ENCODE results near the gene ZFPL1. TPM values are rescaled to one million over a fixed set of nuclear protein-coding genes. Genes with fewer than 3 reads are reported as not detected.
A peak's percentile ranks its signal among the peaks of the same experiment; 100 is the strongest.

ZFPL1 gene
- total and polyA plus RNA-seq, 8 donors, result 24.9 to 36.4 (median 28.9) TPM

DNA sequence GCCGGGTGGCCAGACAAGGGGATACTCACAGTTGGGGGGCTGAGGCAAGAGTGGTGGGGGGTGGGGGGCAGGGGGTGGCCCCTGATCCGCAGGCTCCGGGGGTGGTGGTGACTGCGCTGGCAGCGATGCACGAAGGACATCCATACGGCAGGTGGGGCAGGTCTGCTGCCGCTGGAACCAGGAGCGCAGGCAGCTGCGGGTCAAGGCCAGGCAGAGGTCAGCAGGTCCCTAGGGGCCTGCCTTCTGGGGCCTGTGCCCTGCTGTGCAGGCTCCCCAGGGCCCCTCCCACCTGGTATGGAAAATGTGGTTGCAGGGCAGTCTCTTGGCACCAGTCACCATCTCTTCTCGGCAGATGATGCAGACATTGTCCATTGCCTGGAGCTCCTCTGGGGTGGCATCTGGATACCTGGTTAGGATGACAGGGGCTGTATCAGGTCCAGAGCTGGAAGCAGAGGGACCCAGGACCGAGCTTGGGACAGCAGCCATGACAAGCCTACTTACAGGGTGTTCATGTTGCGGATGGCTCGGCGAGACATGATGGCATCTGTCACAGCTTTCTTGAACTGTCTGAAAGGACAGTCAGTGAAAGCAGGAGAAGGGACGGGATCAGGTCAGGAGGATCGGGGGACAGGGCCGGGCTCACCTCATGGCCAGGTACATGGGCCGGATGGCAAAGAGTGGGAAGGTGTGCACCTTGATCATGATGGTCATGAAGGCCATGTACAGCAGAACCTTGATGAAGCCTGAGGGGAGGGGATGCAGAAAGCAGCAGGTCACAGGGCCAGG is 46.8 kb downstream of the ZFPL1 start:
- Histone ChIP-seq H3K27me3 (no peaks in the 10 kb centered on the region), H3K4me1 (peaks cover 12 to 28% of the 10 kb centered on the region in 2 donors), H3K9me3 (no peaks in the 10 kb centered on the region), H3K27ac (no peak overlapping the region), H3K4me3 (no peak overlapping the region), H3K36me3 (peaks cover 0 to 72% of the 10 kb centered on the region in 2 donors)
- ATAC-seq, result no peak
- TF ChIP-seq, protein P1, sequence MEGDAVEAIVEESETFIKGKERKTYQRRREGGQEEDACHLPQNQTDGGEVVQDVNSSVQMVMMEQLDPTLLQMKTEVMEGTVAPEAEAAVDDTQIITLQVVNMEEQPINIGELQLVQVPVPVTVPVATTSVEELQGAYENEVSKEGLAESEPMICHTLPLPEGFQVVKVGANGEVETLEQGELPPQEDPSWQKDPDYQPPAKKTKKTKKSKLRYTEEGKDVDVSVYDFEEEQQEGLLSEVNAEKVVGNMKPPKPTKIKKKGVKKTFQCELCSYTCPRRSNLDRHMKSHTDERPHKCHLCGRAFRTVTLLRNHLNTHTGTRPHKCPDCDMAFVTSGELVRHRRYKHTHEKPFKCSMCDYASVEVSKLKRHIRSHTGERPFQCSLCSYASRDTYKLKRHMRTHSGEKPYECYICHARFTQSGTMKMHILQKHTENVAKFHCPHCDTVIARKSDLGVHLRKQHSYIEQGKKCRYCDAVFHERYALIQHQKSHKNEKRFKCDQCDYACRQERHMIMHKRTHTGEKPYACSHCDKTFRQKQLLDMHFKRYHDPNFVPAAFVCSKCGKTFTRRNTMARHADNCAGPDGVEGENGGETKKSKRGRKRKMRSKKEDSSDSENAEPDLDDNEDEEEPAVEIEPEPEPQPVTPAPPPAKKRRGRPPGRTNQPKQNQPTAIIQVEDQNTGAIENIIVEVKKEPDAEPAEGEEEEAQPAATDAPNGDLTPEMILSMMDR (IDR thresholded peaks at IDR 0.05), result no peak
- no peak for DNase-seq
- intact Hi-C loops (cut with DNase I), result no loop called here

DNA sequence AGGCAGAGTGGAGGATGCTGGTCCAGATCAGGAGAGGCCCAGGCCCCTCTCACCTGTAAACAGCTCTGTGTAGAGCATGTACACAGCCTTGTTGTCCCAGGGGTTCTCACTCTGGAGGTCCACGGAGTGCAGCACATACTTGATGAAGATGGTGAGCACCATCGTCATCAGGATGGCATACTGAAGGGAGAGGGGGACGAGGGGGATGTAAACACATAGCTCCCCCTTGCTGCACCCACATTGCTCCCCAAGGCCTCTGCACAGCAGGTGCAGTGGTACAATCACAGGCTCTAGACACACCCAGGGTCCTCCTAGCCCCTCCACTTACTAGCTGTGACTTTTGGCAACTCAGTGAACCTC is 47.4 kb downstream of the ZFPL1 start:
- TF ChIP-seq, protein P1 (IDR thresholded peaks at IDR 0.05), result no peak
- Histone ChIP-seq H3K27me3 (no peaks in the 10 kb centered on the region), H3K4me1 (peaks cover 16 to 32% of the 10 kb centered on the region in 2 donors), H3K36me3 (peaks cover 0 to 66% of the 10 kb centered on the region in 2 donors), H3K27ac (no peak overlapping the region), H3K4me3 (no peak overlapping the region), H3K9me3 (no peaks in the 10 kb centered on the region)
- intact Hi-C loops (cut with DNase I), result no loop called here
- DNase-seq (peak in 1 of 4 donors; percentile 11), ATAC-seq (no peak)

DNA sequence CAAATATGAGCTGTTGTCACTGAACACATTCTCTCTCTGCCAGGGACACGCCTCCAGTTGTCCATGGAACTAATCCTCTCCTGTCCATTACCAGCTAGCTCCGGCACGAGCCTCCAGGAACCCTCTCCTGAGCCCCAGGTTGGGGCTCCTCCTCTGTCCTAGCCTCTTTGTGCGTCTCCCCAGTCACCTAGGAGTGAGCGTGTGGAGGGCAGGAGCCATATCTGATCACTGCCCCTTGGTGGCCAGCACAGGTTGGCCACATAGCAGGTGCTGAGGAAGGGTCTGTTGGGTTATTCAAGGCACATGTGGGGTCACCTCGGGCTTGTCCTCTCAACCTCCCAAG is 47.8 kb downstream of the ZFPL1 start:
- H3K27ac ChIP-seq, result peak overlapping the region in 1 of 2 donors; percentile 13
- ATAC-seq (no peak), DNase-seq (peak in 1 of 4 donors; percentile 24)
- intact Hi-C loops (cut with DNase I), result no loop called here
- H3K36me3 ChIP-seq, result peaks cover 0 to 61% of the 10 kb centered on the region in 2 donors
- no peaks in the 10 kb centered on the region for H3K27me3 ChIP-seq
- H3K9me3 ChIP-seq, result no peaks in the 10 kb centered on the region
- no peak overlapping the region for H3K4me3 ChIP-seq
- H3K4me1 ChIP-seq, result peaks cover 16 to 32% of the 10 kb centered on the region in 2 donors
- TF ChIP-seq, protein P1 (IDR thresholded peaks at IDR 0.05), result no peak

DNA sequence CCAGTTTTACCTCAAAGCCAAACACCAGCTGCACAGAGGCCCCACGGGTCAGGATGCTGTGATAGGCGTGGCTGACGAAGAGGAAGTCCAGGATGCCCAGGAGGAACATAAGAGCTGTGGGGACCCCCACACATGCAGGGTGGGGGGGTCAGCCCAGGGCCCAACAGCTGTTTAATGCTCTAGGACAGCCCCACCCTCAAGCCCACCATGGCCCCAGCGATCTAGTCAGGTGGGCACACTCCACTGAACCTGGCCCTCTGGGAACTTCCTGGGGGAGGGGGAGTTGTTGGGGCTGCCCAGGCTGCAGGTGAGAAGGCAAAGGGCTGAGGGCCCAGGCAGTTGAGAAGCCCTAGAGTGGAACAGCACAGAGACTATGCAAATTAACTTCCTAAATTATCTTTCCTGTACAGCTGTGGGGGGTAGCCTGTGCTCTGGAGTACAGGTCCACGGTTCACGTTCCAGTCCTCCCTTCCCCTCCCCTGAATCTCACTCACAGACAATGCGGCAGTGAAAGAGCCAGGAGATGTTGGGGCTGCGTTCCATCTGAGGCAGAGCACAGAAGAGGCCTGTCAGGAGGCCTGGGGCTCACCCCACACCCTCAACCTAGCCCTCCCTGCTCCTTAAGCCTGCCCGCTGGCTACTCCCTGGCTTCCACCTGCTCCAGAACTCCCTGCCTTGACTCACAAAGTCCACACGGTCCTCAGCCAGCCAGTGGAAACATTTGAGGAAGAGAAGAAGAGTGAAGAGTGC is 48.4 kb downstream of the ZFPL1 start:
- no peaks in the 10 kb centered on the region for H3K9me3 ChIP-seq
- peaks cover 16 to 32% of the 10 kb centered on the region in 2 donors for H3K4me1 ChIP-seq
- intact Hi-C loops (cut with DNase I), result no loop called here
- H3K27me3 ChIP-seq, result no peaks in the 10 kb centered on the region
- H3K27ac ChIP-seq, result peak overlapping the region in 1 of 2 donors; percentile 13
- peaks cover 0 to 56% of the 10 kb centered on the region in 2 donors for H3K36me3 ChIP-seq
- no peak for ATAC-seq
- DNase-seq, result peak in 1 of 4 donors; percentile 29
- TF ChIP-seq, protein P1 (IDR thresholded peaks at IDR 0.05), result no peak
- peak overlapping the region; percentile 84 to 98 for H3K4me3 ChIP-seq
